HepG2 (cell line): ENCODE data around the gene FERMT2. TPM values are rescaled to one million over a fixed set of nuclear protein-coding genes. Genes with fewer than 3 reads are reported as not detected.

ENCODE experiments used
- CREM ChIP-seq, 2 experiments: sonication (generic) in 1 of 2; formaldehyde crosslinking in 1 of 2; IDR thresholded peaks; 2 replicates each; pipeline versions ENCODE4 v1.4.0 to v1.6.1; 2016 to 2020; ENCODE audit warnings: antibody characterized with exemption in 1 of 2, mild to moderate bottlenecking in 1 of 2, missing genetic modification reagents in 1 of 2
- DPF2 ChIP-seq: sonication (generic); formaldehyde crosslinking; IDR thresholded peaks from 2 replicates; pipeline ENCODE4 v1.4.0; 2020; ENCODE audit warnings: mild to moderate bottlenecking, low read depth, missing genetic modification reagents, borderline replicate concordance
- SP5 ChIP-seq: IDR thresholded peaks from 2 replicates; pipeline ENCODE4 v1.6.1; 2016; ENCODE audit warnings: low read depth, borderline replicate concordance
- ZFY ChIP-seq: sonication (generic); formaldehyde crosslinking; IDR thresholded peaks from 2 replicates; pipeline ENCODE4 v1.4.0; 2020; ENCODE audit warnings: missing genetic modification reagents
- ZNF260 ChIP-seq: sonication (generic); formaldehyde crosslinking; IDR thresholded peaks from 2 replicates; pipeline ENCODE4 v1.4.0; 2020; ENCODE audit warnings: missing genetic modification reagents, low read depth, mild to moderate bottlenecking, borderline replicate concordance
- ZNF343 ChIP-seq: sonication (generic); formaldehyde crosslinking; IDR thresholded peaks from 2 replicates; pipeline ENCODE4 v1.4.0; 2020; ENCODE audit warnings: mild to moderate bottlenecking, missing genetic modification reagents
- ZNF44 ChIP-seq: sonication (generic); formaldehyde crosslinking; IDR thresholded peaks from 2 replicates; pipeline ENCODE4 v1.5.1; 2020; ENCODE audit warnings: mild to moderate bottlenecking, missing genetic modification reagents
- polyA plus RNA-seq, 8 experiments: library from polyadenylated mRNA; depleted of rRNA in 3 of 8; stranded (reverse) in 7 of 8; unstranded in 1 of 8; fragments of >200 nt; fragmentation: Illumina TruSeq in 4 of 8; extraction: Trizol in 4 of 8; gene quantifications; 2 replicates each; pipeline versions ENCODE4 v1.2.1 to v1.2.3, GENCODE V29; 2011 to 2016; ENCODE audit warnings: low read depth in 4 of 8, missing spikeins in 1 of 8, mixed read lengths in 1 of 8; ENCODE audit not compliant: insufficient read depth in 1 of 8
- total RNA-seq, 5 experiments: library from RNA; depleted of rRNA; stranded (reverse); fragments of >200 nt; fragmentation: Illumina TruSeq; extraction: Trizol; gene quantifications; 2 replicates each; pipeline ENCODE4 v1.2.3, GENCODE V29; 2016; ENCODE audit warnings: low read depth in 1 of 5
- TF ChIP-seq, protein P1 (sequence below): sonication (generic); formaldehyde crosslinking; IDR thresholded peaks from 2 replicates; pipeline ENCODE4 v1.5.0; 2020; ENCODE audit warnings: missing genetic modification reagents
- TF ChIP-seq, protein P2 (sequence below): sonication (generic); formaldehyde crosslinking; IDR thresholded peaks from 2 replicates; pipeline ENCODE4 v1.4.0; 2020; ENCODE audit warnings: mild to moderate bottlenecking, missing genetic modification reagents
- TF ChIP-seq, protein P3 (sequence below): IDR thresholded peaks from 2 replicates; pipeline ENCODE4 v1.6.1; 2016; ENCODE audit warnings: control low read depth
- TF ChIP-seq, protein P4 (sequence below): IDR thresholded peaks from 2 replicates; pipeline ENCODE4 v1.6.1; 2016; ENCODE audit warnings: low read depth
- TF ChIP-seq, protein P5 (sequence below): IDR thresholded peaks from 2 replicates; pipeline ENCODE4 v1.6.1; 2016; ENCODE audit warnings: missing compliant biosample characterization, missing genetic modification reagents, borderline replicate concordance
- TF ChIP-seq, protein P6 (sequence below): sonication (generic); formaldehyde crosslinking; IDR thresholded peaks from 2 replicates; pipeline ENCODE4 v1.4.0; 2020; ENCODE audit warnings: missing genetic modification reagents, borderline replicate concordance
- TF ChIP-seq, protein P7 (sequence below): IDR thresholded peaks from 2 replicates; pipeline ENCODE4 v1.4.0; 2020; ENCODE audit warnings: mild to moderate bottlenecking, missing genetic modification reagents

The FERMT2 gene
- total and polyA plus RNA-seq, 2 of the 13 experiments (the other 11 are each of a cell fraction or from before 2014, with no cell fraction given), result 36.2 to 60.4 TPM

DNA sequence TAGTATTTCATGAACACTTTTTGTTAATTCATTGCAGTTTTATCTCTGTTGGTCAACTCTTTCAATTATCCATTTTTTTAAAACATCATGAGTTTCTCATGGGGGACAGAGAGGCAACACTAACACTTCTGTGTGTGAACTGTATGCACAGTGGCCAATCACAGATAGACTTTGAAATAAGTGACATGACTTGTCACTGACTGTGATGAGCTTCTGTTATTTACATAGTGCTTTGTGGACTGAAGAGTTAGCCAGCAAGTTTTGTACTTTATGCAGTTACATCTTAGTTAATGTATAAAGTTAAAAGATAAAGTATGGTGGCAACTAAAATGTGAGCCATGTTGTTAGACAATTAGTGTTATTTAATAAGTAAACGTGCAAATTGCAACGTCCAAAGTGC lies 16.1 kb downstream of the FERMT2 start (continued):
- TF ChIP-seq, protein P1, sequence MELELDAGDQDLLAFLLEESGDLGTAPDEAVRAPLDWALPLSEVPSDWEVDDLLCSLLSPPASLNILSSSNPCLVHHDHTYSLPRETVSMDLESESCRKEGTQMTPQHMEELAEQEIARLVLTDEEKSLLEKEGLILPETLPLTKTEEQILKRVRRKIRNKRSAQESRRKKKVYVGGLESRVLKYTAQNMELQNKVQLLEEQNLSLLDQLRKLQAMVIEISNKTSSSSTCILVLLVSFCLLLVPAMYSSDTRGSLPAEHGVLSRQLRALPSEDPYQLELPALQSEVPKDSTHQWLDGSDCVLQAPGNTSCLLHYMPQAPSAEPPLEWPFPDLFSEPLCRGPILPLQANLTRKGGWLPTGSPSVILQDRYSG (CRISPR knock-in tag), result no peak
- TF ChIP-seq DPF2 (CRISPR knock-in tag) (no peak), SP5 (no peak), ZNF260 (CRISPR knock-in tag) (no peak), ZNF343 (CRISPR knock-in tag) (no peak), ZNF44 (CRISPR knock-in tag) (no peak), CREM (IDR thresholded peaks at IDR 0.05) (0 out of 2 replicates have a peak, but pooled peaks have one; percentile 21), CREM (CRISPR knock-in tag; IDR thresholded peaks at IDR 0.05) (no peak), ZFY (CRISPR knock-in tag) (no peak)
- TF ChIP-seq, protein P2, sequence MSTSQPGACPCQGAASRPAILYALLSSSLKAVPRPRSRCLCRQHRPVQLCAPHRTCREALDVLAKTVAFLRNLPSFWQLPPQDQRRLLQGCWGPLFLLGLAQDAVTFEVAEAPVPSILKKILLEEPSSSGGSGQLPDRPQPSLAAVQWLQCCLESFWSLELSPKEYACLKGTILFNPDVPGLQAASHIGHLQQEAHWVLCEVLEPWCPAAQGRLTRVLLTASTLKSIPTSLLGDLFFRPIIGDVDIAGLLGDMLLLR, result no peak
- TF ChIP-seq, protein P3, sequence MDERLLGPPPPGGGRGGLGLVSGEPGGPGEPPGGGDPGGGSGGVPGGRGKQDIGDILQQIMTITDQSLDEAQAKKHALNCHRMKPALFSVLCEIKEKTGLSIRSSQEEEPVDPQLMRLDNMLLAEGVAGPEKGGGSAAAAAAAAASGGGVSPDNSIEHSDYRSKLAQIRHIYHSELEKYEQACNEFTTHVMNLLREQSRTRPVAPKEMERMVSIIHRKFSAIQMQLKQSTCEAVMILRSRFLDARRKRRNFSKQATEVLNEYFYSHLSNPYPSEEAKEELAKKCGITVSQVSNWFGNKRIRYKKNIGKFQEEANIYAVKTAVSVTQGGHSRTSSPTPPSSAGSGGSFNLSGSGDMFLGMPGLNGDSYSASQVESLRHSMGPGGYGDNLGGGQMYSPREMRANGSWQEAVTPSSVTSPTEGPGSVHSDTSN (CRISPR knock-in tag), result peak; percentile 50; the same call in 1 of the 2 replicates
- TF ChIP-seq, protein P4, sequence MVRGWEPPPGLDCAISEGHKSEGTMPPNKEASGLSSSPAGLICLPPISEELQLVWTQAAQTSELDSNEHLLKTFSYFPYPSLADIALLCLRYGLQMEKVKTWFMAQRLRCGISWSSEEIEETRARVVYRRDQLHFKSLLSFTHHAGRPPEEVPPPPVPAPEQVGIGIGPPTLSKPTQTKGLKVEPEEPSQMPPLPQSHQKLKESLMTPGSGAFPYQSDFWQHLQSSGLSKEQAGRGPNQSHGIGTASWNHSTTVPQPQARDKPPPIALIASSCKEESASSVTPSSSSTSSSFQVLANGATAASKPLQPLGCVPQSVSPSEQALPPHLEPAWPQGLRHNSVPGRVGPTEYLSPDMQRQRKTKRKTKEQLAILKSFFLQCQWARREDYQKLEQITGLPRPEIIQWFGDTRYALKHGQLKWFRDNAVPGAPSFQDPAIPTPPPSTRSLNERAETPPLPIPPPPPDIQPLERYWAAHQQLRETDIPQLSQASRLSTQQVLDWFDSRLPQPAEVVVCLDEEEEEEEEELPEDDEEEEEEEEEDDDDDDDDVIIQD, result no peak; the same call in 1 of the 2 replicates
- TF ChIP-seq, protein P5, sequence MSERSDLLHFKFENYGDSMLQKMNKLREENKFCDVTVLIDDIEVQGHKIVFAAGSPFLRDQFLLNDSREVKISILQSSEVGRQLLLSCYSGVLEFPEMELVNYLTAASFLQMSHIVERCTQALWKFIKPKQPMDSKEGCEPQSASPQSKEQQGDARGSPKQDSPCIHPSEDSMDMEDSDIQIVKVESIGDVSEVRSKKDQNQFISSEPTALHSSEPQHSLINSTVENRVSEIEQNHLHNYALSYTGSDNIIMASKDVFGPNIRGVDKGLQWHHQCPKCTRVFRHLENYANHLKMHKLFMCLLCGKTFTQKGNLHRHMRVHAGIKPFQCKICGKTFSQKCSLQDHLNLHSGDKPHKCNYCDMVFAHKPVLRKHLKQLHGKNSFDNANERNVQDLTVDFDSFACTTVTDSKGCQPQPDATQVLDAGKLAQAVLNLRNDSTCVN (CRISPR knock-in tag), result no peak
- TF ChIP-seq, protein P6, sequence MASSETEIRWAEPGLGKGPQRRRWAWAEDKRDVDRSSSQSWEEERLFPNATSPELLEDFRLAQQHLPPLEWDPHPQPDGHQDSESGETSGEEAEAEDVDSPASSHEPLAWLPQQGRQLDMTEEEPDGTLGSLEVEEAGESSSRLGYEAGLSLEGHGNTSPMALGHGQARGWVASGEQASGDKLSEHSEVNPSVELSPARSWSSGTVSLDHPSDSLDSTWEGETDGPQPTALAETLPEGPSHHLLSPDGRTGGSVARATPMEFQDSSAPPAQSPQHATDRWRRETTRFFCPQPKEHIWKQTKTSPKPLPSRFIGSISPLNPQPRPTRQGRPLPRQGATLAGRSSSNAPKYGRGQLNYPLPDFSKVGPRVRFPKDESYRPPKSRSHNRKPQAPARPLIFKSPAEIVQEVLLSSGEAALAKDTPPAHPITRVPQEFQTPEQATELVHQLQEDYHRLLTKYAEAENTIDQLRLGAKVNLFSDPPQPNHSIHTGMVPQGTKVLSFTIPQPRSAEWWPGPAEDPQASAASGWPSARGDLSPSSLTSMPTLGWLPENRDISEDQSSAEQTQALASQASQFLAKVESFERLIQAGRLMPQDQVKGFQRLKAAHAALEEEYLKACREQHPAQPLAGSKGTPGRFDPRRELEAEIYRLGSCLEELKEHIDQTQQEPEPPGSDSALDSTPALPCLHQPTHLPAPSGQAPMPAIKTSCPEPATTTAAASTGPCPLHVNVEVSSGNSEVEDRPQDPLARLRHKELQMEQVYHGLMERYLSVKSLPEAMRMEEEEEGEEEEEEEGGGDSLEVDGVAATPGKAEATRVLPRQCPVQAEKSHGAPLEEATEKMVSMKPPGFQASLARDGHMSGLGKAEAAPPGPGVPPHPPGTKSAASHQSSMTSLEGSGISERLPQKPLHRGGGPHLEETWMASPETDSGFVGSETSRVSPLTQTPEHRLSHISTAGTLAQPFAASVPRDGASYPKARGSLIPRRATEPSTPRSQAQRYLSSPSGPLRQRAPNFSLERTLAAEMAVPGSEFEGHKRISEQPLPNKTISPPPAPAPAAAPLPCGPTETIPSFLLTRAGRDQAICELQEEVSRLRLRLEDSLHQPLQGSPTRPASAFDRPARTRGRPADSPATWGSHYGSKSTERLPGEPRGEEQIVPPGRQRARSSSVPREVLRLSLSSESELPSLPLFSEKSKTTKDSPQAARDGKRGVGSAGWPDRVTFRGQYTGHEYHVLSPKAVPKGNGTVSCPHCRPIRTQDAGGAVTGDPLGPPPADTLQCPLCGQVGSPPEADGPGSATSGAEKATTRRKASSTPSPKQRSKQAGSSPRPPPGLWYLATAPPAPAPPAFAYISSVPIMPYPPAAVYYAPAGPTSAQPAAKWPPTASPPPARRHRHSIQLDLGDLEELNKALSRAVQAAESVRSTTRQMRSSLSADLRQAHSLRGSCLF, result no peak
- TF ChIP-seq, protein P7, sequence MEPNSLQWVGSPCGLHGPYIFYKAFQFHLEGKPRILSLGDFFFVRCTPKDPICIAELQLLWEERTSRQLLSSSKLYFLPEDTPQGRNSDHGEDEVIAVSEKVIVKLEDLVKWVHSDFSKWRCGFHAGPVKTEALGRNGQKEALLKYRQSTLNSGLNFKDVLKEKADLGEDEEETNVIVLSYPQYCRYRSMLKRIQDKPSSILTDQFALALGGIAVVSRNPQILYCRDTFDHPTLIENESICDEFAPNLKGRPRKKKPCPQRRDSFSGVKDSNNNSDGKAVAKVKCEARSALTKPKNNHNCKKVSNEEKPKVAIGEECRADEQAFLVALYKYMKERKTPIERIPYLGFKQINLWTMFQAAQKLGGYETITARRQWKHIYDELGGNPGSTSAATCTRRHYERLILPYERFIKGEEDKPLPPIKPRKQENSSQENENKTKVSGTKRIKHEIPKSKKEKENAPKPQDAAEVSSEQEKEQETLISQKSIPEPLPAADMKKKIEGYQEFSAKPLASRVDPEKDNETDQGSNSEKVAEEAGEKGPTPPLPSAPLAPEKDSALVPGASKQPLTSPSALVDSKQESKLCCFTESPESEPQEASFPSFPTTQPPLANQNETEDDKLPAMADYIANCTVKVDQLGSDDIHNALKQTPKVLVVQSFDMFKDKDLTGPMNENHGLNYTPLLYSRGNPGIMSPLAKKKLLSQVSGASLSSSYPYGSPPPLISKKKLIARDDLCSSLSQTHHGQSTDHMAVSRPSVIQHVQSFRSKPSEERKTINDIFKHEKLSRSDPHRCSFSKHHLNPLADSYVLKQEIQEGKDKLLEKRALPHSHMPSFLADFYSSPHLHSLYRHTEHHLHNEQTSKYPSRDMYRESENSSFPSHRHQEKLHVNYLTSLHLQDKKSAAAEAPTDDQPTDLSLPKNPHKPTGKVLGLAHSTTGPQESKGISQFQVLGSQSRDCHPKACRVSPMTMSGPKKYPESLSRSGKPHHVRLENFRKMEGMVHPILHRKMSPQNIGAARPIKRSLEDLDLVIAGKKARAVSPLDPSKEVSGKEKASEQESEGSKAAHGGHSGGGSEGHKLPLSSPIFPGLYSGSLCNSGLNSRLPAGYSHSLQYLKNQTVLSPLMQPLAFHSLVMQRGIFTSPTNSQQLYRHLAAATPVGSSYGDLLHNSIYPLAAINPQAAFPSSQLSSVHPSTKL (CRISPR knock-in tag), result no peak
